WTC11 (cell line): ENCODE results near the gene TPST2. TPM values are rescaled to one million over a fixed set of nuclear protein-coding genes. Genes with fewer than 3 reads are reported as not detected.
A peak's percentile ranks its signal among the peaks of the same experiment; 100 is the strongest.

Experiments
- ATAC-seq: fragments of 200-7000 bp; cut with Tn5 transposase; 2 replicates; pipeline ENCODE4 v1.10.0; 2021; ENCODE audit warnings: mild to moderate bottlenecking, moderate library complexity
- CTCF ChIA-PET: fragments of 300-600 bp; sonication (Branson Sonifier 250); formaldehyde crosslinking; loops from one replicate; lab custom pipeline; 2021; ENCODE audit warnings: antibody characterized with exemption; lab: Charles Lee
- POLR2A ChIA-PET: fragments of 350-600 bp; sonication (Branson Sonifier 250); formaldehyde crosslinking; loops from one replicate; lab custom pipeline; 2021; ENCODE audit warnings: antibody characterized with exemption; lab: Charles Lee
- DNase-seq: peaks from one replicate; pipeline ENCODE4 v3.0.0; 2021; ENCODE audit warnings: low spot score
- H3K27ac Mint-ChIP-seq: 2 replicates; pipeline ENCODE4 v1.8.0; 2021; ENCODE audit warnings: mixed read lengths
- H3K27me3 Mint-ChIP-seq: 2 replicates; pipeline ENCODE4 v1.8.0; 2021; ENCODE audit warnings: low read depth, mild to moderate bottlenecking, moderate library complexity, mixed read lengths
- H3K36me3 Mint-ChIP-seq: 2 replicates; pipeline ENCODE4 v1.8.0; 2021; ENCODE audit warnings: mixed read lengths
- H3K4me1 Mint-ChIP-seq: 2 replicates; pipeline ENCODE4 v1.8.0; 2022; ENCODE audit warnings: mixed read lengths
- H3K4me3 Mint-ChIP-seq: 2 replicates; pipeline ENCODE4 v1.8.0; 2021; ENCODE audit warnings: mild to moderate bottlenecking, moderate library complexity, mixed read lengths
- H3K9me3 Mint-ChIP-seq: 2 replicates; pipeline ENCODE4 v1.8.0; 2021; ENCODE audit warnings: mixed read lengths
- CBFB ChIP-seq: sonication (generic); formaldehyde crosslinking; IDR thresholded peaks from 2 replicates; pipeline ENCODE4 v1.8.1; 2022; ENCODE audit warnings: mild to moderate bottlenecking, low read depth, missing genetic modification reagents
- CDX4 ChIP-seq: fragments of 250-450 bp; sonication (Bioruptor Pico); IDR thresholded peaks from 2 replicates; pipeline ENCODE4 v1.9.0; 2021; ENCODE audit warnings: moderate library complexity, mild to moderate bottlenecking, inconsistent platforms, borderline replicate concordance
- CREB1 ChIP-seq: sonication (generic); formaldehyde crosslinking; IDR thresholded peaks from 2 replicates; pipeline ENCODE4 v1.8.0; 2023; ENCODE audit warnings: mild to moderate bottlenecking, missing genetic modification reagents
- CREM ChIP-seq: sonication (generic); formaldehyde crosslinking; IDR thresholded peaks from 2 replicates; pipeline ENCODE4 v1.8.1; 2022; ENCODE audit warnings: mild to moderate bottlenecking, missing genetic modification reagents, moderate library complexity
- ELF4 ChIP-seq: sonication (generic); formaldehyde crosslinking; IDR thresholded peaks from 2 replicates; pipeline ENCODE4 v1.8.1; 2022; ENCODE audit warnings: low read depth, mild to moderate bottlenecking, moderate library complexity, missing genetic modification reagents
- FOXK1 ChIP-seq: sonication (generic); formaldehyde crosslinking; IDR thresholded peaks from 2 replicates; pipeline ENCODE4 v1.8.0; 2022; ENCODE audit warnings: mild to moderate bottlenecking, moderate library complexity, missing genetic modification reagents
- HMGA2 ChIP-seq: fragments of 250-450 bp; sonication (Bioruptor Pico); IDR thresholded peaks from 2 replicates; pipeline ENCODE4 v1.4.0; 2021; ENCODE audit warnings: mild to moderate bottlenecking, moderate library complexity
- IRF2 ChIP-seq: sonication (generic); formaldehyde crosslinking; IDR thresholded peaks from 2 replicates; pipeline ENCODE4 v1.8.0; 2022; ENCODE audit warnings: low read depth, missing genetic modification reagents, borderline replicate concordance
- JUN ChIP-seq: sonication (generic); formaldehyde crosslinking; IDR thresholded peaks from 2 replicates; pipeline ENCODE4 v1.8.0; 2023; ENCODE audit warnings: mild to moderate bottlenecking, missing genetic modification reagents
- NFATC4 ChIP-seq: fragments of 250-450 bp; sonication (Bioruptor Pico); IDR thresholded peaks from 2 replicates; pipeline ENCODE4 v1.9.0; 2021; ENCODE audit warnings: mild to moderate bottlenecking
- NR1H2 ChIP-seq: sonication (generic); formaldehyde crosslinking; IDR thresholded peaks from 2 replicates; pipeline ENCODE4 v1.9.0; 2021; ENCODE audit warnings: mild to moderate bottlenecking, moderate library complexity, missing genetic modification reagents
- NR2C2 ChIP-seq: sonication (generic); formaldehyde crosslinking; IDR thresholded peaks from 2 replicates; pipeline ENCODE4 v1.8.0; 2022; ENCODE audit warnings: mild to moderate bottlenecking, missing genetic modification reagents
- NR3C1 ChIP-seq: sonication (generic); formaldehyde crosslinking; conservative IDR thresholded peaks from 2 replicates; pipeline ENCODE4 v1.8.1; 2023; ENCODE audit warnings: low read depth, mild to moderate bottlenecking, missing genetic modification reagents
- RELA ChIP-seq: sonication (generic); formaldehyde crosslinking; IDR thresholded peaks from 2 replicates; pipeline ENCODE4 v1.8.1; 2022; ENCODE audit warnings: missing genetic modification reagents, mild to moderate bottlenecking, borderline replicate concordance
- RORB ChIP-seq: fragments of 250-450 bp; sonication (Bioruptor Pico); IDR thresholded peaks from 2 replicates; pipeline ENCODE4 v1.9.0; 2021; ENCODE audit warnings: mild to moderate bottlenecking
- TP53 ChIP-seq: sonication (generic); formaldehyde crosslinking; IDR thresholded peaks from 2 replicates; pipeline ENCODE4 v1.8.1; 2023; ENCODE audit warnings: mild to moderate bottlenecking, missing genetic modification reagents
- USF1 ChIP-seq: sonication (generic); formaldehyde crosslinking; IDR thresholded peaks from 2 replicates; pipeline ENCODE4 v1.8.0; 2022; ENCODE audit warnings: mild to moderate bottlenecking, missing genetic modification reagents
- USF2 ChIP-seq: sonication (generic); formaldehyde crosslinking; IDR thresholded peaks from 2 replicates; pipeline ENCODE4 v1.8.1; 2023; ENCODE audit warnings: mild to moderate bottlenecking, missing genetic modification reagents, moderate library complexity
- ZNF121 ChIP-seq: sonication (generic); formaldehyde crosslinking; IDR thresholded peaks from 2 replicates; pipeline ENCODE4 v1.8.0; 2023; ENCODE audit warnings: missing genetic modification reagents
- ZNF263 ChIP-seq: sonication (generic); formaldehyde crosslinking; IDR thresholded peaks from 2 replicates; pipeline ENCODE4 v1.8.1; 2022; ENCODE audit warnings: low read depth, mild to moderate bottlenecking, moderate library complexity, missing genetic modification reagents
- ZNF317 ChIP-seq: sonication (generic); formaldehyde crosslinking; IDR thresholded peaks from 2 replicates; pipeline ENCODE4 v1.8.1; 2023; ENCODE audit warnings: low read depth, mild to moderate bottlenecking, moderate library complexity, missing genetic modification reagents, borderline replicate concordance
- ZNF416 ChIP-seq: fragments of 250-450 bp; sonication (Bioruptor Pico); IDR thresholded peaks from 2 replicates; pipeline ENCODE4 v1.9.0; 2021; ENCODE audit warnings: mild to moderate bottlenecking, inconsistent platforms
- ZNF425 ChIP-seq: fragments of 250-450 bp; sonication (Bioruptor Pico); conservative IDR thresholded peaks from 2 replicates; pipeline ENCODE4 v1.9.0; 2021; ENCODE audit warnings: mild to moderate bottlenecking
- total RNA-seq: library from RNA; stranded (reverse); gene quantifications from 3 replicates; pipeline ENCODE4 v1.2.3, GENCODE V29; 2021
- TF ChIP-seq, protein P1 (sequence below): sonication (generic); formaldehyde crosslinking; conservative IDR thresholded peaks from 2 replicates; pipeline ENCODE4 v1.8.1; 2022; ENCODE audit warnings: mild to moderate bottlenecking, missing genetic modification reagents
- TF ChIP-seq, protein P2 (sequence below): sonication (generic); formaldehyde crosslinking; IDR thresholded peaks from 2 replicates; pipeline ENCODE4 v1.8.1; 2023; ENCODE audit warnings: mild to moderate bottlenecking, moderate library complexity, missing genetic modification reagents
- TF ChIP-seq, protein P3 (sequence below): sonication (generic); formaldehyde crosslinking; IDR thresholded peaks from 2 replicates; pipeline ENCODE4 v1.8.0; 2023; ENCODE audit warnings: missing genetic modification reagents, mild to moderate bottlenecking, borderline replicate concordance

The TPST2 gene
- total RNA-seq, 1 experiment from 2014 or later, result 84.2 TPM

GRCh38 chr22:26485013-26485412 is 104.9 kb downstream of the TPST2 start:
- ChIA-PET POLR2A (interaction anchor here (0.5 to 2.2 kb wide), 2 partner anchors 14 to 791 kb away, joined by 3 to 5 read pairs; no protein-coding TSS in a partner anchor), CTCF (interaction anchor here (1.2 to 4.8 kb wide), 4 partner anchors 18 to 185 kb away, joined by 3 to 17 read pairs (median 6); no protein-coding TSS in a partner anchor)
- TF ChIP-seq, protein P1, sequence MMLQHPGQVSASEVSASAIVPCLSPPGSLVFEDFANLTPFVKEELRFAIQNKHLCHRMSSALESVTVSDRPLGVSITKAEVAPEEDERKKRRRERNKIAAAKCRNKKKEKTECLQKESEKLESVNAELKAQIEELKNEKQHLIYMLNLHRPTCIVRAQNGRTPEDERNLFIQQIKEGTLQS, result no peak
- TF ChIP-seq RELA (CRISPR knock-in tag) (no peak), ZNF121 (CRISPR knock-in tag) (no peak), FOXK1 (CRISPR knock-in tag) (no peak), ZNF317 (CRISPR knock-in tag) (no peak), NR1H2 (CRISPR knock-in tag) (no peak), RORB (CRISPR knock-in tag) (no peak), ELF4 (CRISPR knock-in tag) (no peak), CDX4 (CRISPR knock-in tag) (no peak), CBFB (CRISPR knock-in tag) (no peak), ZNF416 (CRISPR knock-in tag) (no peak)
- TF ChIP-seq, protein P2, sequence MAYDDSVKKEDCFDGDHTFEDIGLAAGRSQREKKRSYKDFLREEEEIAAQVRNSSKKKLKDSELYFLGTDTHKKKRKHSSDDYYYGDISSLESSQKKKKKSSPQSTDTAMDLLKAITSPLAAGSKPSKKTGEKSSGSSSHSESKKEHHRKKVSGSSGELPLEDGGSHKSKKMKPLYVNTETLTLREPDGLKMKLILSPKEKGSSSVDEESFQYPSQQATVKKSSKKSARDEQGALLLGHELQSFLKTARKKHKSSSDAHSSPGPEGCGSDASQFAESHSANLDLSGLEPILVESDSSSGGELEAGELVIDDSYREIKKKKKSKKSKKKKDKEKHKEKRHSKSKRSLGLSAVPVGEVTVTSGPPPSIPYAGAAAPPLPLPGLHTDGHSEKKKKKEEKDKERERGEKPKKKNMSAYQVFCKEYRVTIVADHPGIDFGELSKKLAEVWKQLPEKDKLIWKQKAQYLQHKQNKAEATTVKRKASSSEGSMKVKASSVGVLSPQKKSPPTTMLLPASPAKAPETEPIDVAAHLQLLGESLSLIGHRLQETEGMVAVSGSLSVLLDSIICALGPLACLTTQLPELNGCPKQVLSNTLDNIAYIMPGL, result no peak
- TF ChIP-seq, protein P3, sequence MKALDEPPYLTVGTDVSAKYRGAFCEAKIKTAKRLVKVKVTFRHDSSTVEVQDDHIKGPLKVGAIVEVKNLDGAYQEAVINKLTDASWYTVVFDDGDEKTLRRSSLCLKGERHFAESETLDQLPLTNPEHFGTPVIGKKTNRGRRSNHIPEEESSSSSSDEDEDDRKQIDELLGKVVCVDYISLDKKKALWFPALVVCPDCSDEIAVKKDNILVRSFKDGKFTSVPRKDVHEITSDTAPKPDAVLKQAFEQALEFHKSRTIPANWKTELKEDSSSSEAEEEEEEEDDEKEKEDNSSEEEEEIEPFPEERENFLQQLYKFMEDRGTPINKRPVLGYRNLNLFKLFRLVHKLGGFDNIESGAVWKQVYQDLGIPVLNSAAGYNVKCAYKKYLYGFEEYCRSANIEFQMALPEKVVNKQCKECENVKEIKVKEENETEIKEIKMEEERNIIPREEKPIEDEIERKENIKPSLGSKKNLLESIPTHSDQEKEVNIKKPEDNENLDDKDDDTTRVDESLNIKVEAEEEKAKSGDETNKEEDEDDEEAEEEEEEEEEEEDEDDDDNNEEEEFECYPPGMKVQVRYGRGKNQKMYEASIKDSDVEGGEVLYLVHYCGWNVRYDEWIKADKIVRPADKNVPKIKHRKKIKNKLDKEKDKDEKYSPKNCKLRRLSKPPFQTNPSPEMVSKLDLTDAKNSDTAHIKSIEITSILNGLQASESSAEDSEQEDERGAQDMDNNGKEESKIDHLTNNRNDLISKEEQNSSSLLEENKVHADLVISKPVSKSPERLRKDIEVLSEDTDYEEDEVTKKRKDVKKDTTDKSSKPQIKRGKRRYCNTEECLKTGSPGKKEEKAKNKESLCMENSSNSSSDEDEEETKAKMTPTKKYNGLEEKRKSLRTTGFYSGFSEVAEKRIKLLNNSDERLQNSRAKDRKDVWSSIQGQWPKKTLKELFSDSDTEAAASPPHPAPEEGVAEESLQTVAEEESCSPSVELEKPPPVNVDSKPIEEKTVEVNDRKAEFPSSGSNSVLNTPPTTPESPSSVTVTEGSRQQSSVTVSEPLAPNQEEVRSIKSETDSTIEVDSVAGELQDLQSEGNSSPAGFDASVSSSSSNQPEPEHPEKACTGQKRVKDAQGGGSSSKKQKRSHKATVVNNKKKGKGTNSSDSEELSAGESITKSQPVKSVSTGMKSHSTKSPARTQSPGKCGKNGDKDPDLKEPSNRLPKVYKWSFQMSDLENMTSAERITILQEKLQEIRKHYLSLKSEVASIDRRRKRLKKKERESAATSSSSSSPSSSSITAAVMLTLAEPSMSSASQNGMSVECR, result no peak
- Mint-ChIP-seq H3K4me3 (peak overlapping the region; percentile 89), H3K27ac (no peak overlapping the region), H3K9me3 (no peaks in the 10 kb centered on the region), H3K4me1 (peaks cover 37% of the 10 kb centered on the region), H3K27me3 (no peaks in the 10 kb centered on the region), H3K36me3 (peaks cover 32% of the 10 kb centered on the region)
- DNase-seq (no peak), ATAC-seq (no peak)

- H3K9me3 Mint-ChIP-seq, result no peaks in the 10 kb centered on the region
- ChIA-PET CTCF (interaction anchor here (1.2 to 4.8 kb wide), 5 partner anchors 19 to 185 kb away, joined by 3 to 17 read pairs (median 7); no protein-coding TSS in a partner anchor), POLR2A (interaction anchor here (1.2 to 2.2 kb wide), 3 partner anchors 10 to 15 kb away, joined by 4 to 5 read pairs (median 4); no protein-coding TSS in a partner anchor)
- ATAC-seq (no peak), DNase-seq (no peak)
- peaks cover 31% of the 10 kb centered on the region for H3K36me3 Mint-ChIP-seq
- peaks cover 44% of the 10 kb centered on the region for H3K4me1 Mint-ChIP-seq
- peak overlapping the region; percentile 89 for H3K4me3 Mint-ChIP-seq
- H3K27ac Mint-ChIP-seq, result peak overlapping the region; percentile 94
- no peaks in the 10 kb centered on the region for H3K27me3 Mint-ChIP-seq
- TF ChIP-seq NFATC4 (CRISPR knock-in tag) (no peak), USF1 (CRISPR knock-in tag) (0 out of 2 replicates have a peak, but pooled peaks have one; percentile 52), HMGA2 (CRISPR knock-in tag) (no peak), NR2C2 (CRISPR knock-in tag) (no peak), ZNF263 (CRISPR knock-in tag) (no peak), JUN (CRISPR knock-in tag) (no peak), CREM (CRISPR knock-in tag) (no peak), NR3C1 (CRISPR knock-in tag) (no peak), IRF2 (CRISPR knock-in tag) (no peak), RORB (CRISPR knock-in tag) (no peak), RELA (CRISPR knock-in tag) (no peak), TP53 (CRISPR knock-in tag) (no peak; the same call in 1 of the 2 replicates), USF2 (CRISPR knock-in tag) (peak; percentile 52), CBFB (CRISPR knock-in tag) (no peak), ZNF425 (CRISPR knock-in tag) (no peak), CREB1 (CRISPR knock-in tag) (no peak)
Measured at GRCh38 chr22:26484360-26484706, 105.6 kb downstream of the TPST2 start.
